GM19395 (cell line): ENCODE data around the gene POU2AF1.

Source experiments
- ATAC-seq: cut with Tn5 transposase; IDR thresholded peaks from one replicate; pipeline ENCODE4 v1.9.1; 2021; ENCODE audit warnings: mild to moderate bottlenecking, moderate library complexity; ENCODE audit not compliant: unreplicated experiment

The POU2AF1 gene

GRCh38 chr11:111363985-111364384 lies 15.1 kb downstream of the POU2AF1 start:
- peak; percentile 42 for ATAC-seq

- no peak for ATAC-seq
These were observed 16.1 kb downstream of the POU2AF1 start for GRCh38 chr11:111362887-111363411.

GRCh38 chr11:111361874-111362273 lies 17.2 kb downstream of the POU2AF1 start:
- no peak for ATAC-seq

- no peak for ATAC-seq
These were observed 17.8 kb downstream of the POU2AF1 start for GRCh38 chr11:111361052-111361801.

- ATAC-seq = no peak
These were observed 18.7 kb downstream of the POU2AF1 start for GRCh38 chr11:111360150-111361043.

GRCh38 chr11:111359223-111360149 lies 19.6 kb downstream of the POU2AF1 start:
- no peak for ATAC-seq

GRCh38 chr11:111358038-111359001 lies 20.8 kb downstream of the POU2AF1 start:
- no peak for ATAC-seq

GRCh38 chr11:111357150-111358037 lies 21.7 kb downstream of the POU2AF1 start:
- ATAC-seq = no peak

GRCh38 chr11:111356660-111357048 lies 22.4 kb downstream of the POU2AF1 start:
- ATAC-seq = no peak

- ATAC-seq = no peak
These were observed 23.0 kb downstream of the POU2AF1 start for GRCh38 chr11:111355956-111356659.

GRCh38 chr11:111355101-111355500 lies 24.0 kb downstream of the POU2AF1 start:
- ATAC-seq = no peak

GRCh38 chr11:111354601-111354891 lies 24.5 kb downstream of the POU2AF1 start:
- ATAC-seq = no peak

GRCh38 chr11:111353776-111354600 lies 25.1 kb downstream of the POU2AF1 start:
- no peak for ATAC-seq

- ATAC-seq = no peak
These were observed 26.0 kb downstream of the POU2AF1 start for GRCh38 chr11:111352935-111353710.

- ATAC-seq = no peak
These were observed 26.8 kb downstream of the POU2AF1 start for GRCh38 chr11:111352231-111352746.

GRCh38 chr11:111351374-111352055 lies 27.6 kb downstream of the POU2AF1 start:
- no peak for ATAC-seq
